ENCODE results near the gene IL27RA. TPM values are rescaled to one million over a fixed set of nuclear protein-coding genes. Genes with fewer than 3 reads are reported as not detected.

The IL27RA gene
- total RNA-seq, 1 experiment from 2014 or later, result 14.2 TPM

DNA sequence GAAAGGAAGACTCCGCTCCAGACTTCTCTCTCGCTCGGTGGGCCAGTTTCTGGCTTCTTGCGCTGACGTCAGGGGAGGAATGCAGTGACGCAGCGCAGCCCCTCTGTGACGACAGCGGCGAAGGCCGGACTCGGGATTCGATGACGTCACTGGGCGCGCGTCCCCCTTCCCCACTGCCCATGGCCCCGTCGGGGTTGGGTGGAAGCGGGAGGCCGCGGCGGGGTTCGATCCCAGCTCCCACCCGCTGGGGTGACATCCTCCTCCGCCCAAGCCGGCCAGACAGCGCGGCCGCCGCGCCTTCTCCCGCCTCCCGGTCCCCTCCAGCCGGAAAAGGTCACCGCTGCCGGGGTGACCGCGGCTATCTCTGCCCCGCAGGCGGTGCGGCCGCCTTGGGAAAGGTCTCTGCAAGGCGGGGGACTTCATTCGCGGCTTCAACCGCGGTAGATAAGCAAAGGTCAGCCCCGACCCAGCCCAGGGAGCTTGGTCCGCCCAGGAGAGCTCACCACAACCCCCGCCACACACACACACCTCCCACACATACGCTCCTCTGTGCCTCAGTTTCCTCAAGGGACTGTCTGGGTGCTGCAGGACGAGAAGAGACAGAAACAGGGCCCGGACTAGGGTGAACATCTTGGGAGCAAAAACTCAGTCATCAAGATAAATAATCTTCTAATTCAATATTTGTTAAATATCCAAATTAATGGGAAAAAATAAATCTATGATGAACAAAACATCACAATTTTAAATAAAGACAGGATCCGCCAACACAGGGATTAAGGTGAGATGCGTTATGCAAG, 24.6 kb upstream of the IL27RA start:
- H3K36me3 ChIP-seq (ENCODE audit: low read depth, low read length), result no peaks in the 10 kb centered on the region
- peak overlapping the region; percentile 85 for H3K4me2 ChIP-seq (ENCODE audit: low read length)
- TF ChIP-seq EZH2 (IDR thresholded peaks at IDR 0.05; ENCODE audit: low read length, unreplicated experiment) (no peak), EZH2phosphoT487 (IDR thresholded peaks at IDR 0.05; ENCODE audit: borderline replicate concordance, low read length) (no peak)
- TF ChIP-seq, protein P1, sequence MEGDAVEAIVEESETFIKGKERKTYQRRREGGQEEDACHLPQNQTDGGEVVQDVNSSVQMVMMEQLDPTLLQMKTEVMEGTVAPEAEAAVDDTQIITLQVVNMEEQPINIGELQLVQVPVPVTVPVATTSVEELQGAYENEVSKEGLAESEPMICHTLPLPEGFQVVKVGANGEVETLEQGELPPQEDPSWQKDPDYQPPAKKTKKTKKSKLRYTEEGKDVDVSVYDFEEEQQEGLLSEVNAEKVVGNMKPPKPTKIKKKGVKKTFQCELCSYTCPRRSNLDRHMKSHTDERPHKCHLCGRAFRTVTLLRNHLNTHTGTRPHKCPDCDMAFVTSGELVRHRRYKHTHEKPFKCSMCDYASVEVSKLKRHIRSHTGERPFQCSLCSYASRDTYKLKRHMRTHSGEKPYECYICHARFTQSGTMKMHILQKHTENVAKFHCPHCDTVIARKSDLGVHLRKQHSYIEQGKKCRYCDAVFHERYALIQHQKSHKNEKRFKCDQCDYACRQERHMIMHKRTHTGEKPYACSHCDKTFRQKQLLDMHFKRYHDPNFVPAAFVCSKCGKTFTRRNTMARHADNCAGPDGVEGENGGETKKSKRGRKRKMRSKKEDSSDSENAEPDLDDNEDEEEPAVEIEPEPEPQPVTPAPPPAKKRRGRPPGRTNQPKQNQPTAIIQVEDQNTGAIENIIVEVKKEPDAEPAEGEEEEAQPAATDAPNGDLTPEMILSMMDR (conservative IDR thresholded peaks at IDR 0.05; ENCODE audit: low read depth, low read length), result no peak
- no peaks in the 10 kb centered on the region for H3K9me2 ChIP-seq (replicated peaks; ENCODE audit: low read length)
- ChIA-PET POLR2A (ENCODE audit: unreplicated experiment) (interaction anchor here (0.6 to 1.1 kb wide), 5 partner anchors 15 to 211 kb away, joined by 3 to 4 read pairs (median 3); partner anchors contain the start of genes DCAF15 and ZSWIM4), CTCF (interaction anchor here (1.0 kb wide), 1 partner anchor 25 kb away, joined by 3 read pairs; the partner anchor contains the start of gene IL27RA)
- TSS peak; percentile 84 for BruUV-seq (replicated peaks)
- H2AFZ ChIP-seq (ENCODE audit: low read length), result peak overlapping the region; percentile 97
- peaks cover 7% of the 10 kb centered on the region for H3F3A ChIP-seq (ENCODE audit: low read length, unreplicated experiment)
- no peaks in the 10 kb centered on the region for H4K20me1 ChIP-seq (ENCODE audit: low read length)
- H3K27ac ChIP-seq (ENCODE audit: low read length), result peak overlapping the region; percentile 91
- H3K79me2 ChIP-seq (ENCODE audit: low read length), result peaks cover 27% of the 10 kb centered on the region
- DNase-seq (no peak), ATAC-seq (peak; percentile 27)
- no peaks in the 10 kb centered on the region for H3K9me3 ChIP-seq (ENCODE audit: low read length)
- H3K4me1 ChIP-seq (ENCODE audit: insufficient read depth, low read length), result peaks cover 13% of the 10 kb centered on the region
- peak overlapping the region; percentile 98 for H3K9ac ChIP-seq (ENCODE audit: low read length)
- H3K4me3 ChIP-seq (ENCODE audit: low read length), result peak overlapping the region; percentile 84
- intact Hi-C loops (cut with micrococcal nuclease), result loop anchor here (2.0 kb wide), 1 partner anchor 74 kb away; no protein-coding TSS in a partner anchor
- H3K27me3 ChIP-seq (ENCODE audit: low read length), result no peaks in the 10 kb centered on the region

DNA sequence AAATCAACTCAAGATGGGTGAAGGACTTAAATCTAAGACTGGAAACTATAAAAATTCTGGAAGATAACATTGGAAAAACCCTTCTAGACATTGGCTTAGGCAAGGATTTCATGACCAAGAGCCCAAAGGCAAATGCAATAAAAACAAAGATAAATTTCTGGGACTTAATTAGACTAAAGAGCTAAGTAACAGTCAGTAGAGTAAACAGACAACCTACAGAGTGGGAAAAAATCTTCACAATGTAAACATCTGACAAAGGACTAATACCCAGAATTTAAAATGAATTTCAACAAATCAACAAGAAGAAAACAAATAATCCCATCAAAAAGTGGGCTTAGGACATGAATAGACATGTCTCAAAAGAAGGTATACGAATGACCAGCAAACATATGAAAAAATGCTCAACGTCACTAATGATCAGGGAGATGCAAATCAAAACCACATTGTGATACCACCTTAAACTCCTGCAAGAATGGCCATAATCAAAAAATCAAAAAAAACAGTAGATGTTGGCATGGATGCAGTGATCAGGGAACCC, 19.1 kb upstream of the IL27RA start:
- H3K79me2 ChIP-seq (ENCODE audit: low read length), result no peaks in the 10 kb centered on the region
- no peak overlapping the region for H3K4me2 ChIP-seq (ENCODE audit: low read length)
- peaks cover 5% of the 10 kb centered on the region for H3K4me1 ChIP-seq (ENCODE audit: insufficient read depth, low read length)
- no peak for ATAC-seq
- H3K27ac ChIP-seq (ENCODE audit: low read length), result no peak overlapping the region
- H3K9ac ChIP-seq (ENCODE audit: low read length), result no peak overlapping the region
- no peaks in the 10 kb centered on the region for H3K9me2 ChIP-seq (replicated peaks; ENCODE audit: low read length)
- DNase-seq, result no peak
- H3K4me3 ChIP-seq (ENCODE audit: low read length), result no peak overlapping the region
- BruUV-seq (replicated peaks), result no TSS peak
- intact Hi-C loops (cut with micrococcal nuclease), result no loop called here
- H3K27me3 ChIP-seq (ENCODE audit: low read length), result no peaks in the 10 kb centered on the region
- POLR2A ChIA-PET (ENCODE audit: unreplicated experiment), result no interaction called here
- no peak for TF ChIP-seq EZH2phosphoT487 (IDR thresholded peaks at IDR 0.05; ENCODE audit: borderline replicate concordance, low read length)
- TF ChIP-seq EZH2 (IDR thresholded peaks at IDR 0.05; ENCODE audit: low read length, unreplicated experiment), result no peak
- TF ChIP-seq, protein P1 (conservative IDR thresholded peaks at IDR 0.05; ENCODE audit: low read depth, low read length), result no peak
- no peaks in the 10 kb centered on the region for H3K36me3 ChIP-seq (ENCODE audit: low read depth, low read length)
- no peaks in the 10 kb centered on the region for H4K20me1 ChIP-seq (ENCODE audit: low read length)
- H3F3A ChIP-seq (ENCODE audit: low read length, unreplicated experiment), result no peaks in the 10 kb centered on the region
- no peaks in the 10 kb centered on the region for H3K9me3 ChIP-seq (ENCODE audit: low read length)
- CTCF ChIA-PET, result no interaction called here
- H2AFZ ChIP-seq (ENCODE audit: low read length), result no peak overlapping the region
